Left hindlimb (tissue), 1 donor: ENCODE measurements around the gene PRDM16.

Source experiments
- DNase-seq: peaks from one replicate; pipeline ENCODE4 v3.0.0-alpha.2; 2018

Gene PRDM16

GRCh38 chr1:3287656-3288160, 218.7 kb downstream of the PRDM16 start:
- no peak for DNase-seq

GRCh38 chr1:3289502-3289901, 220.5 kb downstream of the PRDM16 start:
- no peak for DNase-seq

- no peak for DNase-seq
These were observed 221.4 kb downstream of the PRDM16 start for GRCh38 chr1:3290438-3290837.

- no peak for DNase-seq
These were observed 221.9 kb downstream of the PRDM16 start for GRCh38 chr1:3290915-3291314.

GRCh38 chr1:3292051-3292722, 223.2 kb downstream of the PRDM16 start:
- no peak for DNase-seq

- DNase-seq: no peak
These were observed 224.0 kb downstream of the PRDM16 start for GRCh38 chr1:3292868-3293562.

GRCh38 chr1:3293563-3294080, 224.6 kb downstream of the PRDM16 start:
- no peak for DNase-seq

GRCh38 chr1:3294450-3294849, 225.4 kb downstream of the PRDM16 start:
- DNase-seq: no peak

GRCh38 chr1:3295846-3296245, 226.8 kb downstream of the PRDM16 start:
- DNase-seq: no peak

GRCh38 chr1:3296326-3296725, 227.3 kb downstream of the PRDM16 start:
- no peak for DNase-seq

- DNase-seq: no peak
These were observed 227.8 kb downstream of the PRDM16 start for GRCh38 chr1:3296826-3297225.

GRCh38 chr1:3297756-3298155, 228.8 kb downstream of the PRDM16 start:
- DNase-seq: no peak

GRCh38 chr1:3298197-3298596, 229.2 kb downstream of the PRDM16 start:
- DNase-seq: no peak

GRCh38 chr1:3304246-3304645, 235.2 kb downstream of the PRDM16 start:
- DNase-seq: no peak

- DNase-seq: no peak
These were observed 235.7 kb downstream of the PRDM16 start for GRCh38 chr1:3304692-3305091.

- DNase-seq: no peak
These were observed 236.2 kb downstream of the PRDM16 start for GRCh38 chr1:3305156-3305555.

GRCh38 chr1:3306583-3307291, 237.7 kb downstream of the PRDM16 start:
- no peak for DNase-seq

- no peak for DNase-seq
These were observed 238.4 kb downstream of the PRDM16 start for GRCh38 chr1:3307359-3307758.

- no peak for DNase-seq
These were observed 239.1 kb downstream of the PRDM16 start for GRCh38 chr1:3308053-3308452.

- no peak for DNase-seq
These were observed 241.9 kb downstream of the PRDM16 start for GRCh38 chr1:3310718-3311400.

- DNase-seq: no peak
These were observed 242.7 kb downstream of the PRDM16 start for GRCh38 chr1:3311711-3312110.

GRCh38 chr1:3312310-3312897, 243.4 kb downstream of the PRDM16 start:
- peak; percentile 63 for DNase-seq
